MV-4-11 (cell line): ENCODE results near the gene FGF13.

Source experiments
- DNase-seq: peaks from one replicate; lab custom pipeline; 2025; lab: John Stamatoyannopoulos, UW

Gene FGF13

DNA sequence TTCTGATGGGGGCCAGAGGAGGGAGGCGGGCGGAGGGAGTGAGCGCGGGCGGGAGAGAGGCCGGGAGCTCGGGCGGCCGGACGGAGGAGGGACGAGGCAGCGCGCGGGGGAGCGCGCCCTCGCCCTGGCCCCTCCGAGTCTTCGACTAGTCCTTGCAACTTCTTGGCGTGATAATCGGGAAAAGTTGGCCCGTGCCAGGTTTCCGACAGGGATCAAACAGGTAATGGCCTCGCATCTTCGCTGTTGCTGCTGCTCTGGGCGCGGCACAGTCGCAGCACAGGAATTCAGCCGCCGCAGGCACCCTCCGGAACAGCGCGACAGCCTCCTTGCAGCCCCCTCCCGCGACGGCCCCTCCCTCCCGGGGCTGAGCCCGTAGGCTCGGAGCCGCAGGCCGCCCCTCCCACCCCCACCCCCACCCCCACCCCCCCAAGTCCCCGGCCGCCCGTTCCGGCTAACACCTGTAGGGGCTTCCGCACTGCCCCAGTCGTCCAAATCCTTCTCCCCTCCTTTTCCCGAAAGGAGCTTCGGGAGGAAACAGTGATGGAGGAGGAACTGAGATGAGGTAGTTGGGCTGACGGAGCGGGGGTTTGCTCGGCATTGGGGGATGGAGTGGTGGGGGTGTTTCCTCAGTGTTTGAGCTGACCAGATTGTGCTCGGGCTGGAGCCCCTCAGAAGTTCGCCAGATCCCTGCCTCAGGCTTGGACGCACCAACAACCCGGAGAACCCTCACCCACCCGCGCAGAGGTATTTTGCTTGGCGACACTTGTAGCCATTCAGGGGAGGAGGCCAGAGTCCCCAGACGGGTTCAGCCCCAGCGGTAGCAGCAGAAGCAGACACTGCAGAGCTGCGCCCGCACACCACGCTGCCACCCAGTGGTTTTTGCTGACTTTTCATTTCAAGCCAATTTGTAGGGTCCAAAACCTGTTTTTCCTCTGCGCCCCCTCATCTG, at the start of gene FGF13:
Gene FGF13 (minus strand): TSS at position 319 of the 949 bp plus-strand sequence. CDS start 714 bp downstream, outside the sequence.
- DNase-seq, result no peak

DNA sequence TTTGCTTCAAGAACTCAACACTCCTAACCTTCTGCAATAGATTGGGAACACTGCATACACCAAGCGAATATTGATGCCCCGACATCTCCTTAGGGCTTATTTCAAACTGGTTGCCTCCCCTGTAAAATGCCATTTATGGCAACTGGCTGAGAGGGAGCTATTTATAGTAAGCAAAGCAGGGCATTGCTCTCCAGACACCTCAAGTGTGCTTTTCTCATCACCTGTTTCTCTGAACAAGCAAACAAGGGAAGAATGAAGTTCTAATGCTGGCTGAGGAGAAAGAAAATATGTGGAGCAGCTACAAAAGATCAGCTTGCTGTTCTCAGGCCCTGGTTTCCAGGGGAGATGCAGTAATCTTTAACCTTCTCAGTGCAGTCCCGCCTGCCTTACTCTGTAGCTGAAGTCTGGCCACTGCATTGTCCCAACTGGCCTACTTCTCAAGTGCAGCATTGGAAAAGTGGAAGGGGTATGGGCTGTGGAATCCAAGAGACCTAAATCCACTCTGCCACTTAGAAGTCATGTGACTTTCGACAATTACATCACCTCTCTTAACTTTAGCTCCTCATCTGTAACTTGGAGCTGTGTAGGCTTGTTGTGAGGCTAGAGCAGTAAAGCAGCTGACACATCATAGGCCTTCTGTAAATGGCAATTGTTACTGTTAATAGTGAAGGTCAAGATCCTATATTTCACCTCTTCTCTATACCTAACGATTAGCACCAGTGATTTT, 47.9 kb upstream of the FGF13 start:
- DNase-seq, result no peak

DNA sequence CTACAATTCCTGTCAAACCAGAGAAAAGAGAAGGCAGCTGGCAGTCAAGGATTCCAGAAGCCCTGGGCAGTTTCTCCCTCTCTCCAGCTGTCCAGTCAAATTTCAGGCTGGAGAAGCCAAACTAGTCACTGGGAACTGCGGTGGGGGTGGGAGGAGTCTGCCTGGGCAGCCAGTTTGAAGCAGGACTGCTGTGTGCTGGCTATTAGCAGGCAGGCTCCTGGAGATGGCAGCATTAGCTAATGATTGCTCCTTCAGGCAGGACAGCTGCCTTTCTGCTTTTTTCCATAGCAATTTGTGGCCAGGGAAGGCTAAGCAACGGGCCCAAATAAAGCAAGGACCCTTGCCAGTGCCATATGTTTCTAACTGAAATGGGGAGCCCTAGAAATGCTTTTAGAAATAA, 44.7 kb upstream of the FGF13 start:
- no peak for DNase-seq

DNA sequence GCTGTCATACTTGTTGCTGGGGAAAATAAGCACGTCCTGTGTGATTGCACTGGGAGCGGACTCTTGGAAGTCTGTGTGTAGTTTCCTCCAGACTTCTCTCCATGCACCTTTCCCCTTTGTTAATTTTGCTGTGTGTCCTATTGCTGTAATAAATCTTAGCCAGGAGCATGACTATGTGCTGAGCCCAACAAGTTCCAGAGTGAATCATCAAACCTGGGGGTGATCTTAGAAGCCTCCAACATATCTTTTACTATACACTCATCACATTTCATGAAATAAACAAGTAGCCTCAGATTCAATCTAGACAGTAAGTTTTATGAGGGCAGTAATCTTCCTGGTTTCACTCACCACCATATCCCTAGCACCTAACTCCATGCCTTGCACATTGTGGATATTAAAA, 43.3 kb upstream of the FGF13 start:
- no peak for DNase-seq

DNA sequence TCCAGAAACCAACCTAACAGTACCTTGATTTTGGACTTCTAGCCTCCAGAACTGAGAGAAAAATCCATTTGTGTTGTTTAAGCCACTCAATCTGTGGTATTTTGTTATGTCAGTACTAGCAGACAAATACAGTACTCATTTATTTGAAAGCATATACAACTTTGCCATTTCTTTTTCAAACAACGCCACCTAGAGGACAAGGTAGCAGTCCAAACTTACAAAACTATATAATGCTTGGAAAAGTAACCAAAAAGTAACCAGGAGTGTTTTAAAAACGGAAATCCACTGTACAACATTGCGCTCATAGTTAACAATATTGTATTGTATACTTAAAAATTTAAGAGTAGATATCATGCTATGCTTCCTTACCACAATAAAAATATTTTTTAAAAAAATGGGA, 37.0 kb upstream of the FGF13 start:
- DNase-seq, result peak; percentile 14

DNA sequence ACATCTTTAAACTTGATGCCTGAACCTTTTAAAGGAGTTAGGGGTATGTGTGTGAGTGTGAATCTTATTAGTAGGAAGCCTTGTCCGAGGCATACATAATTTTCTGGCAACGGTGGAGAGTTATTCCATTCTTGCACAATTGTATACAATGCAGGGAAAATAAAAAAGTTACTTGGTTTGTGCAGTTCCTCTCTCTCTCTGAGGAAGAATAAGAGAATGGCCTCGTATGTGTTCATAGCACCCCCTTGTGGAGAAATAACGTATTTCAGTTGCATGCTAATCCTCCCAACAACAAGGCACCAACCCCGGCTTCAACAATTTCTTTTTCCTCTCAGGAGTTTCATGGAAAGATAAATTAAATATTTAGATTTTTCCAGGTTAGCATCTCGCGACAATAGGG, 33.7 kb upstream of the FGF13 start:
- DNase-seq, result peak; percentile 36

DNA sequence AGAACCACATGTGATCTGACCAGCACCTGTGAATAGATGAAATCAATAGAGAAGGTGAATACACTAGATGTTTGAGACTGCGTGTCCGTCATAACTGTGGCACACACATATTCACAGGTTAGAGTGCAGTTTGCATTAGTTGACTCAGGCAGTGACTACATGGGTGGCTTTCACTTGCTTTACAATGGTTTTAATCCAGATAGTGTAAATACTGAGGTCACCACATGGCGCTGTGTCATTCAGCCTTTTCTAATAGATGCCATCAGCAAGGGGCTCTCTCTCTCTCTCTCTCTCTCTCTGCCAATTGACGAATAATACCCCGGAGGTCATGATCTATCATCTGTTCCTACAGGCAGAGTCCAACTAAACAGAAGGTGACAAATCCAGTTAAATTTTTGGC, 30.7 kb upstream of the FGF13 start:
- no peak for DNase-seq

DNA sequence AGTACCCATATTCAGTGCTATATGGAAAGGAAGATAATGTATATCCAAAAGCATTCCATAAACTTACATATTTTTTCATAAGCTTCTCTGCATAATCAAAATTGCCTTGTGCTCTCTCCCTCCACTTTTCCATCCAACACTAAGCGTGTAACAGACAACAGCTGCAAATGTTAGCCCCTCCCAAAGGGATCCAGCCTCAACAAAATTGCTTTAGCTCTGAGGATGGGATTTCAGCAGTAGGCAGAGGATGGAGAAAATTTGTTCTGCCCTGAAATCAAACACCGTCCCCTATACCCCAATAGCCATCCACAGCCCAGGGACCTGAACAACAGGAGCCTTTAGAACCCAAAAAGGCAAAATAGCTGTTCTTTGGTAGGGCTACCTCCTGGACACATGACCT, 28.8 kb upstream of the FGF13 start:
- DNase-seq, result no peak

DNA sequence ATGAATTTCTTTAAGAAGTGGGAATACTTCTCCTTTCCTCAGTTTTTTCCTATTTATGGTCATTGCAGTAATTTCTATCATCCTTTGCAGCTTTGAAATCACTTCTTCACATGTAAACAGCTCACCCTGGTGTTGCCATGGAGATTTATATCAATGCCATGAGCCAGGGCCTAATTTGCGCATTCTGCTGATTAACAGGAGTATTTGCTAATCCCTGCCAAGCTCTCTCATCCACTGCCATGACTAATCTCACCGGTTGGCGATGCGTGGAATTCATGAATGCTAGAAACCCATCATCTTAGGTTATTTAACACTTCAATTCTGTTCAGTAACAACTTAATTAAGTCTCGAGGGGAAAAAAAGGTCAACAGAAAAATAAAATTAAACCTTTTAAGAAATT, 11.8 kb upstream of the FGF13 start:
- DNase-seq, result no peak

DNA sequence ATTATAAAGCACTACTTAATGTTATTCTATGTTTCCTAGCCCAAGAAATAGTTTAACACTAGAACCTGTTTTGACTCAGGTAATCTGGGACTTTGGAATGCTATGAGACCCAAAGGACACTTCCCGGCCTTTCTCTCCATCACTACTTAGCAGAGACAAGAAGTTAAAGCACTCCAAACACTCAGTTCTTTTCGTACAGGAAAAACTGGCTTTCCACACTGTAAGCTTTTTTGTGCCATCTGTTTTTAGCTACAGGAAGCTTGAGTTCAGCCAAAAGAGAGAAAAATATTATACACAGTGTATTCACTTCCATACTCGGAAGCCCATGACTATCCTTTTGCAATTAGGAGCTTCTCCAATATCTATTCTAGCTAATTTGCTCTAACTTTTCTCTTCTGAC, 7.9 kb upstream of the FGF13 start:
- DNase-seq, result no peak

DNA sequence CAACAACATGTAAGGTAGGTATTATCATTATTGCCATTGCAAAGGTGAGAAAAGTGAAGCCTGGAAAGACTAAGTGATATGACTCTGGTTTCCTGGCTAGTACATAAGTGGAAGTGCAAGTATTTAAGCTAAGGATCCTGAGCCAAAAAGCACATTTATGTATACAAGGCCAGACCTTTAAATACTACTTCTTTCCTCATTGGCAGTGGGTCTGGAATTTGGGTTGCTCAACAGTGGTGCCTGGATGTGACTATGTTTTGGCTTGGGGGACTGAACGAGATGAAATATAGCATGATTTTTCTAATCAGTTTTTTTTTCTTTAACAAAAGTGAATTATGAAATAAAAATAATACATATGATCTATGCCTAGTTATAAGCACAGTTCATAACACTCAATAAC, 7.4 kb upstream of the FGF13 start:
- DNase-seq, result no peak

DNA sequence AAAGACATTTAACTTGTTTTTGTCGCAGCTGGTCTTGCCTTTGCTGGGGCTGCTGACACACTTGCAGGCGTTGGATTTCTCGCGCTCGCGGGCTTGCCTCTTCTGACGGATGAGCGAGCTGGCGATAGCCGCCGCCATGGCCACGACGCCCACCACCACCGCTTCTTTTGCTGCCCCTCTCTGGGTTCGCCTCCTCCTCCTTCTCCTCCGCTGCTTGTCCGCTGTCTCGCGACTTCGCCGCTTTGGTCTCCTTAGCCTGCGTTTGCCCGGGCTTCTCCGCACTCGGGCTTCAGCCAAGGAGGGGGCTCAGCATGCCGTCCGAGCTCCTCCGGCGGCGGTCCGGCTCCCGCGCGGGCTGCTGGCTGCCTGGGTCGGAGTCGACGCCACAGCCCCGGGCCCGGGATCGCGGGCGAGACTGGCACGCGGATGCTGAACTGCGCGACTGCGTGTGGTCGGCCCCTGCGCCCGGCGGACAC, 613 bp downstream of the FGF13 start:
- no peak for DNase-seq

DNA sequence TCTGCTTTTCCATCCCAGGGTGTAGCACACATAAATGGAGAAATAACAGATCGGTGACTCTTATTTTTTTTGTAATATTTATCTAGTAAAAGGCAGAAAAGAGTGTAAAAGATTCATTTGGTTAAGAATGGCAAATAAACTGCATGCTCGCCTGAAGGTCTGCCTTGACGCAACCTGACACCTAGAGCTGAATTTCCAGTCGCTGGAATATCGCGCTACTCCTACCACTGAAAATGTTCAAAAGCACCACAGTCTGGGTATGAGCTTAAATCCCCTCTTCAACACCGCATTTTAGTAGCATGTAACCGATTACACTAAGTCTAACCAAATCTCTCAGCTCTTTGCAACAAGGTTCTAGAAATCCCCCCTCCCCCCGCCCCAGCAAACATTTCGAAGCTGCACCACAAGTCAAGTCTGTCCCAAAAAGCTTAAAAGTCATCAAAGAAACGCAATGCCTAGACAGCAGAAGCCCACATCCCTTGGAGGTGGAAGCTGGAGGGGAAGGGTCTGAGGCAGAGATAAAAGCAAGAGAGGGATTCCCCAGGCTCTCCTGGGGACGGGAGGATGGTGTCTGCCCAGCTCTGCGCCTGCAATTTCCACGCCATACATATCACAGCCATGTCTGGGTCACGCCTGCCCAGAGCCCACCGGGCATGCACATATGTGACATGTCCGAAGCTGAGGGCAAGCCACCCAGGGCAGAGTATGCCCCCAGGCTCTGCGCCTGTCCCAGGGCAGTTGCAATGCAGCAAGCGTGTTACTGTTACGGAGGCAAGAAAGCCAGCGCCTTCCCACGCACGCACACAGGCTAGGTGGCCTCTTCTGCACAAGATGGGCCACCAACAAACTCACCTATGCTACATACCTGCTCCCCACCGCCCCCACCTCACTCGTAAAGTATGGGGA, 1.4 kb downstream of the FGF13 start:
- no peak for DNase-seq

DNA sequence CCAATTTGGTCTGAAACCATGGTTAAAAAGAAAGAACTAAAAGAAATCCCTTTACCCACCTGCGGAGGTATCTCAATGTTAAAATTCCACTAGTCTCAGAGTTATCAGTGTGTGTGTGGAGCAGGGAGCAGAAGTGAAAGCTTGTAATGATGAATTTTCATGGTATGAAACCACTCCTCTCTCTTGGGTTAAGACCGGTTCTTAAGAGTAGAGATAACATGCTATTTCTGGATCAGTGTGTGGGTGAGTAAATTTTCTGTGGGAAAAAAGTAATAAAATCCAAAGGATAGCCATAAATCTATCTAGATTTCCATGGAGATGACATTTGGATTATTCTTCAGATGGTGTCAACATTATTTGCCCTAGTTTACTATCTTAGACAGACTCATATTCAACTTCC, 3.2 kb downstream of the FGF13 start:
- no peak for DNase-seq

DNA sequence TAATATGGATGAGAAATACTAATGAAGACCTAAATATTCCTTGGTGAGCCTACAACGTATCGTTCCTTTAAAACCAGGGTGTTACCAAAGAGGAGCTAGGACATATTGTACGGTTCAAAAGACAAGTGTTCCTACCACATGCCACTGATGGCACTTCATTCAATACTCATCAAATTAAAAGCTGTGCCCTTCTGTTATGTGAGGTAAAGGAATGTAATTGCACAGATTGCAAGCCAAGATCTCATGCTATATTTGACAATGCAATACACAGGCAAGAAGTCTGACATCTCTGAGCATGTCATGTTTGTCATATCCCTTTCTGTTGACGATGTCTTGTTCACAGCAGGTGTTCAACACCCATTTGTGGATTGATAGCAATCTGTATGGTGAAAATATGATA, 6.9 kb downstream of the FGF13 start:
- DNase-seq, result no peak

DNA sequence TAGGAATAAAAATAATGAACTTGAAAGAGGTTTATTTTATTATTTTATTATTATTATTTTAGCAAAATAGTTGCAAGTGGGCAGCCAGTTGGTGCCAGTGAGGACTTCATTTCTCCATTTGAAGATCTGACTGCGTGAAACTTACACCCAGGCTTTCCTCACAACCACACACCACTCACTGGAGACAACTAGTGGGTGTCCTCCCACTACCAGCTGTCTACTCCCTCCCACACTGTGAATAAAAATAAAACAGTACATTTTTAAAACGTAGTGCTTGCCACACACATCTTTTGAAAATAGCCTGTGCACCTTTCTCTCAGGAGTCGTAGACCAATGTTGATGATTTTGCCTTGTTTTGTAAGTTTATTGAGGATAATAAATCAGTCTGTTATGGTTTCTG, 7.4 kb downstream of the FGF13 start:
- DNase-seq, result no peak

DNA sequence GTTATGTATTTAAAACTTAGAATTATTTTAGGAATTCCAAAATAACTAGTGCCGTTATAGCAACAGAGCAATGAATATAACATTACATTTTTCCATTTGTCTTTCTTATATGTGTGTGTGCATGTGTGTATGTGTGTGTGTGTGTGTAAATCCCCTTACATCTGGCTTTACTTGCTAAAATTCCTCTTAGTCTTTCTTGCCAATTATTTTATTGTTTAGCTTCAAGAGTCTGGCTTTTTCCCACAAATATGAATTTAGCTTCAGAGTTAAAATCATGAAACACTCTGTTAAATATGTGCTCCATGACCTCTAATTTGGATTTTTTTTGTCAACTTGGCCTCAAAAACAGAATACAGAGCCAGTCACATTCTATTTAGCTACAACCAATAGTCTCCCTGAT, 18.9 kb downstream of the FGF13 start:
- DNase-seq, result no peak

DNA sequence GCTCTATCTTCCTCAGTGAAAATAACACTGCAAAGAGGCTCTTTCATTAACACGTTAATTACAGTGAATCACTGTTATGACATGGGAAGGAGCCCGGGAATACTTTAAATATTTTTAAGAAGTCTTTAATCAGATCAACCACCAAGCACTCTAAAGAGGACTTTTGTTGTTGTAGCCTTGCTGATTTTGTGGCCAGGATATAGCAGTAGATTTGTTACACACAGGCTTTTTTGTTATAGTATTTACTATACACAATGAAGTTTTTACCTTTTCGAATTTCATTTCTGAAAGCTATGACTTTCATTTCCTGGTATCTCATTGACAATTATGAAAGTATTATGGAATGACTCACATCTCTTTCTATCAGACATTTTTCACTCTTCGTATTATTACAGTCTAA, 20.3 kb downstream of the FGF13 start:
- DNase-seq, result no peak

DNA sequence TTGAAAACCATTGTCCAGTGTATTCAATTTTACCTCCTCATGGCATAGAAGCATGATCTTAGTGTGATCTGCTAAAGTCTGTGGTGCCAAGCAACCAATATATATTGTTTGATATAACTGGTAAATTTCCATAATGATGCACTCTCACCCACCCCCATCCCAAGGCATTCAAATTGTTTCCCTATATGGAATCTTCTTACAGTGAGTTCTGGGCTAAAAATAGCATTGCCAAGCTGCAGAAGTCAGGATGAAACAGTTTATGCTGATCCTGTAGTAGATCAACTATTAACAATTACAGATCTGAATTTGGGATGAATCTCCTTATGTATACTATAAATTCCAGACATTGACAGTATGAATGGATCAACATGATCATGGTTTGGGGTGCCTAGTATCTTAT, 20.9 kb downstream of the FGF13 start:
- DNase-seq, result no peak

DNA sequence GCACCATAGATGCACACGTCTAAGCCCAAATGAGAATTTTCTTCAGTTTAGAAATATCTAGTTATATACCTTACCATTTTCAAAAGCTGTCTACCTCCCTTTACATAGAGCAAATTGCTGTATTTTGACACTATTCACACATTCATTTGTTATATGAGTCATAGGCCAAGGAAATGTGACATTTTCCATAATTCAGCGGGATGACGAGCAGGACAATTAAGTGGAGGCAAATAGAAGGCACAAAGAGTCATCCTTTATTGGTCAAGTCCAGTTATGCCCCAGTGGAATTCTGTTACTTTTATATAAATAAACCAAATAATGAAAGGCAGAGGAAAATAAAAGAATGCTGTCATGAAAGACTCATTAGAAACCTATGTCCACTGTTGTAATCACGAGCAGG, 27.9 kb downstream of the FGF13 start:
- DNase-seq, result no peak

DNA sequence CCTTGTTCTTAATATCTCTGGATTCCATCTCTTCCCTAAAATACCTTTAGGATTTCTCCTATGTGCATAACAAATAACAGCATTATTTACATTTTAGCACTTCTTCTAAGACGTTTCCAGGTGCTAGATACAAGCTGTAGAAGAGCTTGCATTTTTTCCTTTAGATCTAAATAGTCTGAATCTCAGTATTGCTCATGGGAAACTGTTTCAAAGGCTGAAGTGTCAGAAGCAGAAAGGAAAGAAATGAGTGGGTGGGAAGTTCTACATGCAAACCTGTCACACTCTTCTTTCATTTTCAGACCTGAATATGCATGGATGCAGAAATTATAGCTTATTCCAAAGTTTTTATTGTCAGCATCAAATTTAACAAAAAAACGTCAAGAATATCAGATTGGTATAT, 41.8 kb downstream of the FGF13 start:
- no peak for DNase-seq

DNA sequence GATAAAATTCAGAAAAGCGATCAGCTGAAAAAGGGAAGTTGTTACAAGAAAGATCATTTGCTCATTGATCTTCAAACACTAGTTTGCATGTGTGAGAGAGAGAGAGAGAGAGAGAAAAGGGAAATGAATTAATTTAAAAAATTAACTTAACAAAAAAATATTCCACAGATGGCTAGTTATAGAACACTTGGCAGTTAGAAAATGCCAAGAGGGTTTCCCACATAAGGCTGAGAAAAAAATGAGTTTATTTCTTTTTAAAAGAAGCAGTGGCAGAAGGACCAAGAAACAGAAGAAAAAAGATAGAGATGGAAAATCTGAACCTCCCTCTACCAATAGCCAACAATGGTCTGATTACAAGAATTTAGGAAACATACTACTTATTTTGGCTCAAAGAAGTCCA, 47.1 kb downstream of the FGF13 start:
- DNase-seq, result no peak
